ENCODE data around the gene EPHA8.

EPHA8 gene

DNA sequence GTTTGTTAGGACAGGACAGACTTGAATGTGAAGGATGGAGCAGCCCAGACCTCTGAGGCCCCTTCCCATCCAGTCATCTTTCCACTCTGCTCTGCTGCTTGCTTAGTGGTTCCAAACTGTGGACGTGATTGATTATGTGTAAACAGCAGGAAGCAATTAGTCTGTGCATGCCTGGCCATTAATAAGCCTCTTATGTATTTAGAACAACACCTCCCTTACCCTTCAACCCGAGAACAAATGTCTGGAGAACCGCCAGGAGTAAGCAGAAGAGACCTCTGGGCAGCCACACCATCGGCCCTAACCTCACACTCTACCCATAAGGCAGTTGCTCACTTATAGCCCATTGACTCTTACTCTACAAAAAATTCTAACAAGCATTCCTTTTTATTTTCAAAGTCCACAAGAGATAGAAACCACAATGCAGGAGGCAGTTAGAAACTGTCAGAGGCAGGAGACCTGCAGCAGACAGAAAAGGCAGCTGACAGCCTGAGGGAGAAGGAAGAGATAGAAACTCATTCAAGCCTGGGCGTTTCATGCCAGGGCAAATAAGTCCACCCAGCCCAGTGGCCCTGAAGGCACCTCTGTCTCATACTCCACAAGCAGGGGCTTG lies 5.8 kb upstream of the EPHA8 start:
- Histone ChIP-seq H3K27ac (ENCODE audit: poor library complexity, severe bottlenecking) (no peak overlapping the region), H3K36me3 (ENCODE audit: low read depth) (no peaks in the 10 kb centered on the region), H3K9me3 (ENCODE audit: severe bottlenecking) (no peaks in the 10 kb centered on the region), H3K27me3 (ENCODE audit: insufficient read depth, poor library complexity, severe bottlenecking) (peaks cover 18% of the 10 kb centered on the region), H3K4me1 (ENCODE audit: insufficient read depth, poor library complexity, severe bottlenecking) (no peaks in the 10 kb centered on the region), H3K4me3 (ENCODE audit: severe bottlenecking) (no peak overlapping the region)
- DNase-seq (ENCODE audit: low spot score) (no peak), ATAC-seq (ENCODE audit: low read depth) (no peak)
- TF ChIP-seq CTCF (IDR thresholded peaks at IDR 0.05; ENCODE audit: poor library complexity, severe bottlenecking): no peak

GRCh38 chr1:22563671-22564602 lies 648 bp downstream of the EPHA8 start:
- Histone ChIP-seq H3K4me3 (ENCODE audit: severe bottlenecking) (no peak overlapping the region), H3K36me3 (ENCODE audit: low read depth) (no peaks in the 10 kb centered on the region), H3K27ac (ENCODE audit: poor library complexity, severe bottlenecking) (no peak overlapping the region), H3K27me3 (ENCODE audit: insufficient read depth, poor library complexity, severe bottlenecking) (peaks cover 38% of the 10 kb centered on the region), H3K9me3 (ENCODE audit: severe bottlenecking) (no peaks in the 10 kb centered on the region), H3K4me1 (ENCODE audit: insufficient read depth, poor library complexity, severe bottlenecking) (no peaks in the 10 kb centered on the region)
- no peak for TF ChIP-seq CTCF (IDR thresholded peaks at IDR 0.05; ENCODE audit: poor library complexity, severe bottlenecking)
- ATAC-seq (ENCODE audit: low read depth) (no peak), DNase-seq (ENCODE audit: low spot score) (no peak)

DNA sequence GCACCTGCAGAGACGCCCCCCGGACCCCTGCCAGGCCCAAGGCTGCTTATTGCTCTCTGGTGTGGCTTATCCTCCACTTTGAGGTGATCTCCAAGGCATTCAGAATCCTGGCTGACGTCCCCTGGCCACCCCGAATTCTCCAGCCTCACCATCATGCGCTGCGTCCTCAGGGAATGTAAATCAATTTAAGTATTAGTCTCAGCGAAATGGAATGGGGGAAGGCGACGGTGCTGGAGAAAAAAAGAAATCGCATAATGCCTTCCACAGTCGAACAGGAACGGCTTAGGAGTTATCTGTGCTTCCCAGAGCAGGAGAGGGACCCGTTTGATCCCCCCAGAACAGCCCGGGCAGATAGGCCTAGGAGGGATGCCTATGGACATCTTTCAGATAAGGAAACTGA lies 2.9 kb downstream of the EPHA8 start:
- H3K27ac ChIP-seq (ENCODE audit: poor library complexity, severe bottlenecking): no peak overlapping the region
- no peaks in the 10 kb centered on the region for H3K4me1 ChIP-seq (ENCODE audit: insufficient read depth, poor library complexity, severe bottlenecking)
- H3K9me3 ChIP-seq (ENCODE audit: severe bottlenecking): no peaks in the 10 kb centered on the region
- ATAC-seq (ENCODE audit: low read depth) (no peak), DNase-seq (ENCODE audit: low spot score) (no peak)
- H3K4me3 ChIP-seq (ENCODE audit: severe bottlenecking): no peak overlapping the region
- H3K27me3 ChIP-seq (ENCODE audit: insufficient read depth, poor library complexity, severe bottlenecking): peaks cover 35% of the 10 kb centered on the region
- no peak for TF ChIP-seq CTCF (IDR thresholded peaks at IDR 0.05; ENCODE audit: poor library complexity, severe bottlenecking)
- no peaks in the 10 kb centered on the region for H3K36me3 ChIP-seq (ENCODE audit: low read depth)

GRCh38 chr1:22567197-22567596 lies 3.9 kb downstream of the EPHA8 start:
- H3K4me3 ChIP-seq (ENCODE audit: severe bottlenecking): no peak overlapping the region
- no peak for DNase-seq (ENCODE audit: low spot score)
- H3K4me1 ChIP-seq (ENCODE audit: insufficient read depth, poor library complexity, severe bottlenecking): no peaks in the 10 kb centered on the region
- no peak overlapping the region for H3K27ac ChIP-seq (ENCODE audit: poor library complexity, severe bottlenecking)
- ATAC-seq (ENCODE audit: low read depth): no peak
- peaks cover 25% of the 10 kb centered on the region for H3K27me3 ChIP-seq (ENCODE audit: insufficient read depth, poor library complexity, severe bottlenecking)
- no peaks in the 10 kb centered on the region for H3K36me3 ChIP-seq (ENCODE audit: low read depth)
- TF ChIP-seq CTCF (IDR thresholded peaks at IDR 0.05; ENCODE audit: poor library complexity, severe bottlenecking): no peak
- H3K9me3 ChIP-seq (ENCODE audit: severe bottlenecking): no peaks in the 10 kb centered on the region

GRCh38 chr1:22567994-22568393 lies 4.7 kb downstream of the EPHA8 start:
- Histone ChIP-seq H3K36me3 (ENCODE audit: low read depth) (no peaks in the 10 kb centered on the region), H3K27ac (ENCODE audit: poor library complexity, severe bottlenecking) (no peak overlapping the region), H3K9me3 (ENCODE audit: severe bottlenecking) (no peaks in the 10 kb centered on the region), H3K4me3 (ENCODE audit: severe bottlenecking) (no peak overlapping the region), H3K27me3 (ENCODE audit: insufficient read depth, poor library complexity, severe bottlenecking) (peaks cover 17% of the 10 kb centered on the region), H3K4me1 (ENCODE audit: insufficient read depth, poor library complexity, severe bottlenecking) (no peaks in the 10 kb centered on the region)
- TF ChIP-seq CTCF (IDR thresholded peaks at IDR 0.05; ENCODE audit: poor library complexity, severe bottlenecking): no peak
- DNase-seq (ENCODE audit: low spot score) (no peak), ATAC-seq (ENCODE audit: low read depth) (no peak)
